Stimulated activated CD8-positive, alpha-beta memory T cell treated with anti-CD3 and anti-CD28 coated beads, Interleukin-7, amount 100 ng/mL, for 48 hours (primary cell): Measurements from ENCODE around the gene B3GNT2.
"Not testable (repeated sequence)": the region's sequence is repeated elsewhere in the genome, so short reads cannot be mapped to it uniquely, and the experiment has no call there.

Experiments
- DNase-seq, 2 donors: peaks; one replicate each; pipeline ENCODE4 v3.0.0-alpha.2; 2020; ENCODE audit warnings: low read depth in 1 of 2; ENCODE audit errors: extremely low read depth in 1 of 2

B3GNT2 gene

DNA sequence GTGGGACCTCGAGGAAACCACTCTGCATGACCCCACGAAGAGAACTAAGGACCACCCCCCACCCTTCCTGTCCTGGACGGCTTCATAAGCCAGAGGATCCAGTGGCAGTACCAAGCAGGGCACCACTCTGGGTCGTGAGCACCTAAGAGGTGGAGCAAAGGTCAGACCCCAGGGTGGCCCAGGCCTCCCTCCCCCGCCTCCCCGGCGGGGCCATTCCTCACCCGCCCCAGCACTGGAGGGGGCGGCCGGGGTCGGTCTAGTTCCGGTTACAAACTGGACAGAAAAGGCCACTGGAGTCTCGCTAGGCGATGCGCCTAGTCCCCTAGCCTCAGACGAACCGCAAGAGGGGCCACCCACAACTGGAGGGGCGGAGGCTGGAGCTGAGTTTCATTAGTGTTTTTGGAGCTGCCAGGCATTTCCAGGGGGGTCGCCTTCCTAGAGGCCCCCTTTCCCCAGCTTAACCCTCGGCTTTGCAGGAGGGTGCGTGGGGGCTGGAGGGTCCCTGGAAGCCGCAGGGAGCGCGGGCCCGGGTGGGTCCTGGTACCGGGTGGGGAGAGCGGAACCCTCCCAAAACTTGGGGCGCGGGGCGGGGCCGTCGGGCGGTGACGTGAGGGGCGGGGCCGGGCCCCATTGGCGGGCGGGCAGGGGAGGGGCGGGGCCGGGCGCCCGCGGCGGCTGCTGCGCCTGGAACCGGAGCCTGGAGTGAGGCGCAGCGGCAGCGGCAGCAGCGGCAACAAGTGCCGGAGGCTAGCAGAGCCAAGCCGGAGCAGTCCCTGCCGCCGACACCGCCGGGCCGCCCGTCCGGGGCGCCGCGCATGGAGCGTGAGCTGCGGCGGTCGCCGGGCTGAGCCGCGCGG lies at the start of gene B3GNT2:
TSS of gene B3GNT2 (plus strand) at position 695 of the 857 bp plus-strand sequence. CDS start 26,106 bp downstream, outside the sequence.
- peak; percentile 62 to 67 for DNase-seq

- DNase-seq = not testable (repeated sequence)
Observed at GRCh38 chr2:62146790-62147189, 49.1 kb upstream of the B3GNT2 start.

- DNase-seq = no peak
Observed at GRCh38 chr2:62147610-62148301, 48.2 kb upstream of the B3GNT2 start.

- no peak for DNase-seq
Observed at GRCh38 chr2:62149708-62150107, 46.2 kb upstream of the B3GNT2 start.

DNA sequence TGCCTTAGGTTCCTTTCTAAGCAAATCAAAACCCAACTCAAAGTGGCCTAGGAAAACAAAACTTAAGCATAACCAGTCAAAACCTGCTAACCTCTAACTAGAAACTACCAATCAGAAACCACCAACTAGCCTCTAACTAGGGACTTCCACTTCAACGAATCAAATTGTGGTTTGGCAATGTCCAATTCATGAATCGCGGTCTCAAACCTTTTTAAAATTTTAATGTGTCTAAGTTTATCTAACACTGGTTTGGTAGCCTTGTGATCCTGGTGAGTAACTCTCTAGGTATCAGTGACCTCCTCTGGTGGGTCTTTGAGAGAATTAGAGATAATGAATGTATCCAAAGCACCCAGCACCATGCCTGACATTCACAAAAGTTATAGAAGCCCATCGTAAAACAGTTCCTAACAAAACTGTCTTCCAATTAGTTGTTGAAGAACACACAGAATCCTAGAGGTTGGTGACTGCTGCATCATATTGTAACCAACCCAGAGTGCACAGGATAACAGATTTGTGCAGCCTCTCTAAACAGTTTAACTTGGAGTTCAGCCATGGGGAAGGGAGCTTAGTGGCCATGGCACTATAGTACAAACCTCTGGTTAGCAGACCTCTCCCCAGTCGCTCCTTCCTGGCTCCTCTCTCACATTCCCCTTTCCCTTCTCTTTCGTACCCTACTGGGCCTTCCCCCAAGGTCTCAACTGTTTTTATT lies 45.2 kb upstream of the B3GNT2 start:
- no peak for DNase-seq

DNA sequence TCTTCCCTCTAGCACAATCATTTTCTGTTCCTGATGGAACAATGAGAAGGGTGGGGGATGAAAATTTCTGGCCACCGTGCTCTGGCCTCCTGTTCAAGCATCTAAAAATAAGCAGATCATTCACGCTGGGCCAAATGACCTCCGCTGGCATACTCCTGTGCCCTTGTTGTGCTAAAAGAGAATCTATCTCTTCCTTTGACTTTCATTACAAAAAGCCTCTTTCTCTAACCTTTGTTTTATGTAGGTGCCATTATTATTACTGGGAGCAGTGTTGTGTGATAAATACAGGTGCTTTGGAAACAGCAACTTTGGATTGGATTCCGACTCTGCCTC lies 44.6 kb upstream of the B3GNT2 start:
- DNase-seq = no peak

DNA sequence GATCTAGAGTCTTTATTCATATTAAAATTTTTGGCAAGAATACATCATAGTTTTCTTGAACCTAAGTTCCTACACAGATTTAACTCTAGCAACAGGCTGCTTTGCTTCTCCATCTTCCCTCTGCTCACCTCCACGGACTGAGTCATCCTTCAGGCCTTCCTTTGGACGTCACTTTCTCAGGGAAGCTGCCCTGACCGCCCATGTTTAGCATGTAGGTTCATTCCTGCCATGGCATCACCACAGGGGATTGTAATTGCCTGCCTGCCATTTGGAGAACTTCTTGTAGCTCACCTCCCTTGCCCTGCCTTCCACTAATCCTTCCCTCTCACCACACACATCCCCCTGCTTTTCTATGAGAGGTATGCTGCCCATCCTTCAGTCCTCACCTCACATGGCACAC lies 43.9 kb upstream of the B3GNT2 start:
- DNase-seq = no peak

GRCh38 chr2:62156861-62157496 lies 38.9 kb upstream of the B3GNT2 start:
- no peak for DNase-seq

DNA sequence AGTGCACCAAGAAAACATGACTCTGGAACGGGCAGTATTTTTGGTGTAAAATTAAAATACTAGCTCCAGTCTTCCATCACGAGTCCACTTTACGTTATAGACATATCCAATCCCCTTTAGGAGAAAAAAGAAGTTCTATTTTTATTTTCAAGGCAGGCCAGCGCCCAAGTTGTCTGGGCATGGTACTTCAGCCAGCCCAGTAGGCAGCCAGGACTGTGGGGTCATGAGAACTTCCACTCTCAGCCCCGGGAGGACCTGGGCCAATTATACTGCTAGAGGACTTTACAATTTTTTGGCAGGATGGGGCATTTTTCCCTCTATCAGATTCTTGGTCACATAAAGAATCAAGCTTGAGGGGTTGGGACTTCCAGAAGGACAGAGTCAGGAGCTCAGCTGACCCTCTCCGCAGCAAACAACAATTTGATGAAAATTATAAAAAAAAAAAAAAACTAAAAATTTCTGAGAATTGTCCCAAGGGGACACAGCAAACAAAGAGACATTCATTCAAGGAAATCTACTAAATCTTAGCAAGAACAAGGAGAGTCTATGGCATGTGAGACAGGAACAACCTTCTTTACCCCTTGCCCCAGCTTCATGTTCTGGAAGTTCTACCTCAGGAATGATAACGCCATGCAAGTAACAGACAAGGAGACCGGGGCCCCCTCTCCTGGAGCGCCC lies 37.3 kb upstream of the B3GNT2 start:
- DNase-seq = no peak

GRCh38 chr2:62160691-62161090 lies 35.2 kb upstream of the B3GNT2 start:
- not testable (repeated sequence) for DNase-seq

DNA sequence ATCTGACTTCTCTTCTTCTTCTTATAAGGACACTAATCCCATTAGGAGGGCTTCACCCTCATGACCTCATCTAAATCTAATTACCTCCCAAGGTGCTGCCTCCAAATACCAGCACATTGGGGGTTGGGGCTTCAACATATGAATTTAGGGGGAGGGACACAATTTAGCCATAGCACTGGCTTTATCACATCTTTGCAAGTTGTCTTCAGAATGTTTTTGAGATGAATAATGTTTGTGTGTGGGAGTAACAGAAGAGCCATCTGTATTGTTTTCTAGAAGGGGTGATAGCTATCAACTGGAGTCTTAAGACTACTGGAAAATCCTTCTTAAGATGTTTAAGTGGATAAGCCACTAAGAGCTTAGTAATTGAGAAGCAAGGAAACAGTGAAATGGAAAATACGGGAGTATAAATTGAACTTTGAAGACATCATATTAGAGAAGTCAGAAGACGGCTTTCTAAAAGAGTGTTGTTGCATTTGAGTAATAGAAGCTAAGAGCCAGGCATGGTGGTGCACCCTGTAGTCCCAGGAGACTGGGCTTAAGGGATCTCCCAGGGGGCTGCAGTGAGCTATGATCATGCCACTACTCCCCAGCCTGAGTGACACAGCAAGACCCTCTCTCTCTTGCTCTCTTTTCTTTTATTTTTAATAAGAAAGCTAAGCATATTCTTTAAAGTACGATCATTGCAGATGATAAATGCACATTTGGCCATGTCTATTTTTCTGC lies 32.6 kb upstream of the B3GNT2 start:
- no peak for DNase-seq

DNA sequence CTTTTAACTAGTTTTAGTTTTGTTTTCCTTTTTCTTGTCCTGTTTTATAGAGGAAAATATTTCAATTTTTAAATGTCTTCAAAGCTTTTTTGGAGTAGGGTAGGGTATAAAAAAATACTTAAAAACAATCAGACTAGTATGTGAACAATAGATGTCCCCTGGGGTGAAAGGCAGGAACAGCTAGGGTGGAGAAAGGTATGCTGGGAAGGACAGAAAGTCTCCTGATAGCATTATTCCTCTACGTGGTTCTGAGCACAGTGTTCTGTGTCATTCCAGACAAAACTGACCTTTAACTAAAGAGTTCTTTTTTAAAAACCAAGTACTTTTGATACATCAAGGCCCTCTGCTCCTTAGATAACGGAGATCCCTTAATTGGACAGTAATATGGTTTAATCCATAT lies 32.1 kb upstream of the B3GNT2 start:
- DNase-seq = no peak

GRCh38 chr2:62175728-62176127 lies 20.2 kb upstream of the B3GNT2 start:
- no peak for DNase-seq

- no peak for DNase-seq
Observed at GRCh38 chr2:62176801-62177200, 19.1 kb upstream of the B3GNT2 start.

GRCh38 chr2:62177392-62178049 lies 18.4 kb upstream of the B3GNT2 start:
- DNase-seq = no peak

- no peak for DNase-seq
Observed at GRCh38 chr2:62178741-62179271, 17.1 kb upstream of the B3GNT2 start.

GRCh38 chr2:62180975-62181374 lies 14.9 kb upstream of the B3GNT2 start:
- DNase-seq = no peak

- DNase-seq = no peak
Observed at GRCh38 chr2:62181843-62182242, 14.1 kb upstream of the B3GNT2 start.

- DNase-seq = no peak
Observed at GRCh38 chr2:62184512-62185230, 11.2 kb upstream of the B3GNT2 start.
